Mesenchymal stem cell (in vitro differentiated cells and primary cell): ENCODE data around the gene CYRIA.
A peak's percentile ranks its signal among the peaks of the same experiment; 100 is the strongest.

Experiments used
- DNase-seq: peaks from one replicate; pipeline ENCODE4 v3.0.0-alpha.2; 2013
- H2AFZ ChIP-seq: one replicate; pipeline ENCODE4 v1.6.1; 2013; ENCODE audit warnings: low read depth, mild to moderate bottlenecking, control low read depth, inconsistent platforms, low read length, moderate library complexity
- H2AK5ac ChIP-seq: 2 replicates; pipeline ENCODE4 v1.6.1; 2013; ENCODE audit warnings: low read length, moderate library complexity, mild to moderate bottlenecking, inconsistent platforms; ENCODE audit not compliant: severe bottlenecking
- H2BK120ac ChIP-seq: one replicate; pipeline ENCODE4 v1.6.1; 2013; ENCODE audit warnings: low read depth, mild to moderate bottlenecking, inconsistent platforms, low read length, moderate library complexity
- H2BK12ac ChIP-seq, 2 experiments: one replicate each; pipeline ENCODE4 v1.6.1; 2013; ENCODE audit warnings: inconsistent platforms in 2 of 2, low read length in 2 of 2, mild to moderate bottlenecking in 2 of 2, moderate library complexity in 2 of 2, control low read depth in 1 of 2
- H2BK15ac ChIP-seq: one replicate; pipeline ENCODE4 v1.6.1; 2013; ENCODE audit warnings: mild to moderate bottlenecking, low read depth, inconsistent platforms; ENCODE audit not compliant: poor library complexity, severe bottlenecking
- H2BK5ac ChIP-seq: 2 replicates; pipeline ENCODE4 v1.6.1; 2013; ENCODE audit warnings: low read depth, mild to moderate bottlenecking, low read length, control low read depth, inconsistent platforms; ENCODE audit not compliant: poor library complexity, severe bottlenecking
- H3K14ac ChIP-seq, 2 experiments: one replicate each; pipeline ENCODE4 v1.6.1; 2013; ENCODE audit warnings: inconsistent platforms in 2 of 2, low read length in 2 of 2, control low read depth in 1 of 2, mild to moderate bottlenecking in 1 of 2, moderate library complexity in 1 of 2
- H3K18ac ChIP-seq, 2 experiments: one replicate each; pipeline ENCODE4 v1.6.1; 2013; ENCODE audit warnings: inconsistent platforms in 2 of 2, low read length in 2 of 2, control low read depth in 1 of 2, low read depth in 1 of 2, mild to moderate bottlenecking in 1 of 2
- H3K23ac ChIP-seq, 2 experiments: one replicate each; pipeline ENCODE4 v1.6.1; 2013; ENCODE audit warnings: inconsistent platforms in 2 of 2, low read length in 2 of 2, mild to moderate bottlenecking in 2 of 2, moderate library complexity in 2 of 2, control low read depth in 1 of 2
- H3K27ac ChIP-seq: 2 replicates; pipeline ENCODE4 v1.5.1; 2013; ENCODE audit warnings: mild to moderate bottlenecking, moderate library complexity, low read length, control low read depth, inconsistent platforms; ENCODE audit not compliant: poor library complexity, severe bottlenecking
- H3K27me3 ChIP-seq, 2 experiments: 2 replicates each; pipeline versions ENCODE4 v1.6.1 to v1.7.0; 2013; ENCODE audit warnings: low read length in 2 of 2, mild to moderate bottlenecking in 2 of 2, moderate library complexity in 2 of 2, control low read depth in 1 of 2, inconsistent platforms in 1 of 2; ENCODE audit not compliant: control insufficient read depth in 1 of 2, insufficient read depth in 1 of 2
- H3K36me3 ChIP-seq, 2 experiments: 2 replicates each; pipeline versions ENCODE4 v1.6.1 to v1.7.0; 2013; ENCODE audit warnings: low read length in 2 of 2, control low read depth in 1 of 2, inconsistent platforms in 1 of 2, low read depth in 1 of 2, mild to moderate bottlenecking in 1 of 2; ENCODE audit not compliant: insufficient read depth in 2 of 2, control insufficient read depth in 1 of 2
- H3K4ac ChIP-seq, 2 experiments: one replicate each; pipeline ENCODE4 v1.6.1; 2013; ENCODE audit warnings: inconsistent platforms in 2 of 2, low read length in 2 of 2, mild to moderate bottlenecking in 2 of 2, moderate library complexity in 2 of 2, control low read depth in 1 of 2, low read depth in 1 of 2
- H3K4me1 ChIP-seq: 2 replicates; pipeline ENCODE4 v1.6.1; 2013; ENCODE audit warnings: low read depth, low read length, control low read depth; ENCODE audit not compliant: control insufficient read depth, insufficient read depth
- H3K4me2 ChIP-seq: 2 replicates; pipeline ENCODE4 v1.6.1; 2013; ENCODE audit warnings: low read length, mild to moderate bottlenecking, inconsistent platforms; ENCODE audit not compliant: poor library complexity, severe bottlenecking
- H3K4me3 ChIP-seq, 2 experiments: 2 replicates each; pipeline versions ENCODE4 v1.5.1 to v1.7.0; 2013; ENCODE audit warnings: low read length in 2 of 2, mild to moderate bottlenecking in 2 of 2, control low read depth in 1 of 2, low read depth in 1 of 2; ENCODE audit not compliant: insufficient read depth in 1 of 2
- H3K79me1 ChIP-seq: replicated peaks from 2 replicates; pipeline ENCODE4 v1.6.1; 2013; ENCODE audit warnings: mild to moderate bottlenecking, control low read depth, low read length, inconsistent platforms; ENCODE audit not compliant: poor library complexity, severe bottlenecking
- H3K9ac ChIP-seq: 2 replicates; pipeline ENCODE4 v1.7.0; 2013; ENCODE audit warnings: mild to moderate bottlenecking, low read length, moderate library complexity
- H3K9me3 ChIP-seq: 2 replicates; pipeline ENCODE4 v1.7.0; 2013; ENCODE audit warnings: mild to moderate bottlenecking, low read length; ENCODE audit not compliant: control insufficient read depth
- H4K8ac ChIP-seq: one replicate; pipeline ENCODE4 v1.6.1; 2013; ENCODE audit warnings: inconsistent platforms, mild to moderate bottlenecking, low read length, moderate library complexity
- H4K91ac ChIP-seq: one replicate; pipeline ENCODE4 v1.6.1; 2013; ENCODE audit warnings: mild to moderate bottlenecking, low read length, inconsistent platforms
- WGBS: methylation state at CpG from one replicate; pipeline ENCODE4 v1.1.7; 2013; ENCODE audit warnings: mixed read lengths; 5-methylcytosine and 5-hydroxymethylcytosine counted together

CYRIA gene

GRCh38 chr2:16647992-16648617, 17.5 kb downstream of the CYRIA start:
- no peak for DNase-seq
- H3K23ac ChIP-seq = no peak overlapping the region
- H3K9me3 ChIP-seq = no peaks in the 10 kb centered on the region
- H3K4me3 ChIP-seq = no peak overlapping the region
- H3K36me3 ChIP-seq = no peaks in the 10 kb centered on the region
- no peaks in the 10 kb centered on the region for H3K27me3 ChIP-seq
- H3K18ac ChIP-seq = no peak overlapping the region
- no peak overlapping the region for H3K4ac ChIP-seq
- peaks cover 7% of the 10 kb centered on the region for H3K79me1 ChIP-seq
- no peak overlapping the region for H2AFZ ChIP-seq
- H3K14ac ChIP-seq = no peak overlapping the region
- no peak overlapping the region for H2BK15ac ChIP-seq
- no peak overlapping the region for H4K91ac ChIP-seq
- H3K9ac ChIP-seq = no peak overlapping the region
- no peak overlapping the region for H4K8ac ChIP-seq
- WGBS = 93% methylated on average over 2 of the region's 2 CpGs
- H2AK5ac ChIP-seq = peak overlapping the region; percentile 71
- H3K27ac ChIP-seq = no peak overlapping the region
- no peak overlapping the region for H2BK120ac ChIP-seq
- H2BK12ac ChIP-seq = no peak overlapping the region
- no peak overlapping the region for H3K4me2 ChIP-seq
- H2BK5ac ChIP-seq = no peak overlapping the region
- peaks cover 28% of the 10 kb centered on the region for H3K4me1 ChIP-seq

GRCh38 chr2:16645775-16646559, 19.7 kb downstream of the CYRIA start:
- no peak overlapping the region for H2BK120ac ChIP-seq
- H3K4ac ChIP-seq = no peak overlapping the region
- no peak overlapping the region for H2AFZ ChIP-seq
- no peak overlapping the region for H4K8ac ChIP-seq
- H2AK5ac ChIP-seq = no peak overlapping the region
- no peak overlapping the region for H3K4me2 ChIP-seq
- peaks cover 7% of the 10 kb centered on the region for H3K79me1 ChIP-seq
- no peak overlapping the region for H2BK15ac ChIP-seq
- no peak overlapping the region for H3K9ac ChIP-seq
- no peak for DNase-seq
- H3K27me3 ChIP-seq = no peaks in the 10 kb centered on the region
- no peak overlapping the region for H3K14ac ChIP-seq
- no peak overlapping the region for H4K91ac ChIP-seq
- no peak overlapping the region for H2BK12ac ChIP-seq
- H3K9me3 ChIP-seq = no peaks in the 10 kb centered on the region
- no peak overlapping the region for H3K27ac ChIP-seq
- WGBS = no CpG with 5 or more reads among the region's 3 CpGs
- H3K36me3 ChIP-seq = no peaks in the 10 kb centered on the region
- no peak overlapping the region for H3K23ac ChIP-seq
- H3K18ac ChIP-seq = peak overlapping the region in 1 of 2 experiments; percentile 50
- peaks cover 28% of the 10 kb centered on the region for H3K4me1 ChIP-seq
- H2BK5ac ChIP-seq = no peak overlapping the region
- H3K4me3 ChIP-seq = no peak overlapping the region

- H2BK12ac ChIP-seq = no peak overlapping the region
- no peak overlapping the region for H2BK15ac ChIP-seq
- DNase-seq = no peak
- H4K91ac ChIP-seq = no peak overlapping the region
- no peak overlapping the region for H3K27ac ChIP-seq
- no peak overlapping the region for H3K9ac ChIP-seq
- H3K18ac ChIP-seq = no peak overlapping the region
- H3K4me1 ChIP-seq = peaks cover 28% of the 10 kb centered on the region
- H3K4ac ChIP-seq = no peak overlapping the region
- no peak overlapping the region for H3K23ac ChIP-seq
- H3K4me2 ChIP-seq = no peak overlapping the region
- peaks cover 0 to 5% of the 10 kb centered on the region in 2 experiments for H3K36me3 ChIP-seq
- peaks cover 15% of the 10 kb centered on the region for H3K79me1 ChIP-seq
- no peak overlapping the region for H4K8ac ChIP-seq
- H2AFZ ChIP-seq = no peak overlapping the region
- no peaks in the 10 kb centered on the region for H3K27me3 ChIP-seq
- H2BK5ac ChIP-seq = no peak overlapping the region
- no peak overlapping the region for H3K4me3 ChIP-seq
- WGBS = 96% methylated on average over 7 of the region's 7 CpGs
- H3K14ac ChIP-seq = no peak overlapping the region
- H3K9me3 ChIP-seq = no peaks in the 10 kb centered on the region
- H2AK5ac ChIP-seq = no peak overlapping the region
- no peak overlapping the region for H2BK120ac ChIP-seq
Measured at GRCh38 chr2:16645088-16645487, 20.5 kb downstream of the CYRIA start.

- H3K23ac ChIP-seq = no peak overlapping the region
- WGBS = 83% methylated on average over 2 of the region's 6 CpGs
- H3K36me3 ChIP-seq = peaks cover 0 to 8% of the 10 kb centered on the region in 2 experiments
- H3K18ac ChIP-seq = no peak overlapping the region
- H2AFZ ChIP-seq = no peak overlapping the region
- peaks cover 26% of the 10 kb centered on the region for H3K4me1 ChIP-seq
- H2BK5ac ChIP-seq = no peak overlapping the region
- H3K9me3 ChIP-seq = no peaks in the 10 kb centered on the region
- peaks cover 18% of the 10 kb centered on the region for H3K79me1 ChIP-seq
- no peak overlapping the region for H2BK15ac ChIP-seq
- no peaks in the 10 kb centered on the region for H3K27me3 ChIP-seq
- no peak overlapping the region for H3K4me3 ChIP-seq
- no peak overlapping the region for H4K91ac ChIP-seq
- H3K4me2 ChIP-seq = no peak overlapping the region
- no peak overlapping the region for H2BK12ac ChIP-seq
- H4K8ac ChIP-seq = no peak overlapping the region
- H3K14ac ChIP-seq = no peak overlapping the region
- H3K27ac ChIP-seq = no peak overlapping the region
- DNase-seq = peak; percentile 51
- no peak overlapping the region for H3K9ac ChIP-seq
- H3K4ac ChIP-seq = no peak overlapping the region
- H2BK120ac ChIP-seq = no peak overlapping the region
- peak overlapping the region; percentile 23 for H2AK5ac ChIP-seq
Measured at GRCh38 chr2:16644221-16644925, 21.3 kb downstream of the CYRIA start.
